ENCODE data around the gene PROZ. TPM values are rescaled to one million over a fixed set of nuclear protein-coding genes. Genes with fewer than 3 reads are reported as not detected.

Gene PROZ
- total RNA-seq, 5 donors from 2014 or later (not counting 1 experiment from before 2014, with no cell fraction given), result not detected

- POLR2A ChIA-PET, result no interaction called here
- peaks cover 3 to 6% (median 5%) of the 10 kb centered on the region in 3 donors for H3K9me3 Mint-ChIP-seq
- H3K36me3 Mint-ChIP-seq, result no peaks in the 10 kb centered on the region
- peaks cover 19 to 21% (median 19%) of the 10 kb centered on the region in 3 donors for H3K4me1 Mint-ChIP-seq
- H3K4me3 Mint-ChIP-seq, result peak overlapping the region in 1 of 3 donors; percentile 17
- Histone ChIP-seq H3K4me1 (ENCODE audit: control insufficient read depth in 1 of 2, extremely low read depth in 1 of 2, insufficient read depth in 2 of 2, low read length in 2 of 2) (peaks cover 15 to 26% of the 10 kb centered on the region in 2 experiments), H3K4me3 (ENCODE audit: control insufficient read depth in 1 of 2, extremely low read depth in 1 of 2, low read length in 1 of 2) (no peak overlapping the region), H3K9me3 (no peaks in the 10 kb centered on the region), H3K27me3 (replicated peaks in 1 of 2; ENCODE audit: control insufficient read depth in 2 of 2, extremely low read depth in 1 of 2, insufficient read depth in 2 of 2, low read length in 1 of 2) (peaks cover 2 to 36% of the 10 kb centered on the region in 2 experiments), H3K36me3 (ENCODE audit: control insufficient read depth in 2 of 2, extremely low read depth in 1 of 2, insufficient read depth in 1 of 2, low read length in 1 of 2) (no peaks in the 10 kb centered on the region), H3K27ac (ENCODE audit: low read length) (no peak overlapping the region)
- DNase-seq (no peak), ATAC-seq (replicated peaks in 1 of 4) (no peak)
- H3K27me3 Mint-ChIP-seq, result peaks cover 0 to 8% of the 10 kb centered on the region in 2 donors
- no peak overlapping the region for H3K27ac Mint-ChIP-seq
- CTCF ChIA-PET, result no interaction called here
- 89% methylated on average over 20 of the region's 31 CpGs for WGBS (ENCODE audit: insufficient coverage)
Measured at GRCh38 chr13:113150550-113151365, 7.7 kb upstream of the PROZ start.

GRCh38 chr13:113151745-113152690 lies 6.4 kb upstream of the PROZ start:
- 63% methylated on average over 17 of the region's 28 CpGs for WGBS (ENCODE audit: insufficient coverage)
- no peaks in the 10 kb centered on the region for H3K9me3 ChIP-seq
- DNase-seq (peak in 2 of 35 experiments; percentile 22 to 39), ATAC-seq (replicated peaks in 1 of 4) (no peak)
- H3K36me3 ChIP-seq (ENCODE audit: control insufficient read depth in 2 of 2, extremely low read depth in 1 of 2, insufficient read depth in 1 of 2, low read length in 1 of 2), result no peaks in the 10 kb centered on the region
- peaks cover 19 to 21% (median 19%) of the 10 kb centered on the region in 3 donors for H3K4me1 Mint-ChIP-seq
- peak overlapping the region in 1 of 2 donors; percentile 81 for H3K4me3 ChIP-seq (ENCODE audit: control insufficient read depth in 1 of 2, extremely low read depth in 1 of 2, low read length in 1 of 2)
- peaks cover 15 to 26% of the 10 kb centered on the region in 2 experiments for H3K4me1 ChIP-seq (ENCODE audit: control insufficient read depth in 1 of 2, extremely low read depth in 1 of 2, insufficient read depth in 2 of 2, low read length in 2 of 2)
- peaks cover 0 to 4% of the 10 kb centered on the region in 2 donors for H3K27me3 Mint-ChIP-seq
- no peak overlapping the region for H3K27ac ChIP-seq (ENCODE audit: low read length)
- H3K27me3 ChIP-seq (replicated peaks in 1 of 2; ENCODE audit: control insufficient read depth in 2 of 2, extremely low read depth in 1 of 2, insufficient read depth in 2 of 2, low read length in 1 of 2), result peaks cover 2 to 27% of the 10 kb centered on the region in 2 experiments
- CTCF ChIA-PET, result interaction anchor here in 1 of 2 donors (0.6 kb wide), 1 partner anchor 430 kb away, joined by 4 read pairs; no protein-coding TSS in a partner anchor
- H3K9me3 Mint-ChIP-seq, result peaks cover 3 to 7% (median 6%) of the 10 kb centered on the region in 3 donors
- POLR2A ChIA-PET, result no interaction called here
- peak overlapping the region in 1 of 2 donors; percentile 66 for H3K27ac Mint-ChIP-seq
- H3K36me3 Mint-ChIP-seq, result no peaks in the 10 kb centered on the region
- H3K4me3 Mint-ChIP-seq, result peak overlapping the region; percentile 77 to 84 (median 83)

DNA sequence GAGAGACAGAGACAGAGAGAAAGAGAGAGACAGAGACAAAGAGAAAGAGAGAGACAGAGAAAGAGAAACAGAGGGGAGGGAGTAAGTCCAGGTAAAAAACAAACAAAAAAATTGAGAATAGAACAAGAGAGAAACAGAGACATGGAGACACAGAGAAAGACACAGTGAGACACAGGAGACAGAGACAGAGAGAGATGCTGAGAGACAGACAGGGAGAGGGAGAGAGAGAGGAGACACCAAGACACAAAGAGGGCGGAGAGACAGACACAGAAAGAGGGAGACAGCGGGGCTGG lies 5.8 kb upstream of the PROZ start:
- Mint-ChIP-seq H3K4me1 (peaks cover 19 to 21% (median 19%) of the 10 kb centered on the region in 3 donors), H3K27ac (peak overlapping the region; percentile 63 to 88), H3K27me3 (no peaks in the 10 kb centered on the region), H3K9me3 (peaks cover 3 to 7% (median 6%) of the 10 kb centered on the region in 3 donors), H3K4me3 (peak overlapping the region; percentile 77 to 84 (median 83)), H3K36me3 (no peaks in the 10 kb centered on the region)
- no peak for ATAC-seq (replicated peaks in 1 of 4)
- Histone ChIP-seq H3K4me1 (ENCODE audit: control insufficient read depth in 1 of 2, extremely low read depth in 1 of 2, insufficient read depth in 2 of 2, low read length in 2 of 2) (peaks cover 15 to 26% of the 10 kb centered on the region in 2 experiments), H3K36me3 (ENCODE audit: control insufficient read depth in 2 of 2, extremely low read depth in 1 of 2, insufficient read depth in 1 of 2, low read length in 1 of 2) (no peaks in the 10 kb centered on the region), H3K27me3 (replicated peaks in 1 of 2; ENCODE audit: control insufficient read depth in 2 of 2, extremely low read depth in 1 of 2, insufficient read depth in 2 of 2, low read length in 1 of 2) (peaks cover 2 to 23% of the 10 kb centered on the region in 2 experiments), H3K27ac (ENCODE audit: low read length) (no peak overlapping the region), H3K9me3 (no peaks in the 10 kb centered on the region), H3K4me3 (ENCODE audit: control insufficient read depth in 1 of 2, extremely low read depth in 1 of 2, low read length in 1 of 2) (peak overlapping the region; percentile 53 to 81)
- DNase-seq, result no peak
- CTCF ChIA-PET, result no interaction called here
- POLR2A ChIA-PET, result no interaction called here
- 20% methylated on average over 1 of the region's 2 CpGs for WGBS (ENCODE audit: insufficient coverage)

- CTCF ChIA-PET, result no interaction called here
- H3K27me3 Mint-ChIP-seq, result no peaks in the 10 kb centered on the region
- H3K9me3 Mint-ChIP-seq, result peaks cover 3 to 7% (median 6%) of the 10 kb centered on the region in 3 donors
- no peaks in the 10 kb centered on the region for H3K36me3 Mint-ChIP-seq
- Histone ChIP-seq H3K4me1 (ENCODE audit: control insufficient read depth in 1 of 2, extremely low read depth in 1 of 2, insufficient read depth in 2 of 2, low read length in 2 of 2) (peaks cover 15 to 26% of the 10 kb centered on the region in 2 experiments), H3K36me3 (ENCODE audit: control insufficient read depth in 2 of 2, extremely low read depth in 1 of 2, insufficient read depth in 1 of 2, low read length in 1 of 2) (no peaks in the 10 kb centered on the region), H3K27me3 (replicated peaks in 1 of 2; ENCODE audit: control insufficient read depth in 2 of 2, extremely low read depth in 1 of 2, insufficient read depth in 2 of 2, low read length in 1 of 2) (peaks cover 2 to 23% of the 10 kb centered on the region in 2 experiments), H3K4me3 (ENCODE audit: control insufficient read depth in 1 of 2, extremely low read depth in 1 of 2, low read length in 1 of 2) (peak overlapping the region; percentile 53 to 81), H3K9me3 (no peaks in the 10 kb centered on the region), H3K27ac (ENCODE audit: low read length) (peak overlapping the region; percentile 71)
- POLR2A ChIA-PET, result interaction anchor here in 1 of 2 donors (0.5 kb wide), 1 partner anchor 147 kb away, joined by 4 read pairs; no protein-coding TSS in a partner anchor
- WGBS (ENCODE audit: insufficient coverage), result 19% methylated on average over 54 of the region's 60 CpGs
- ATAC-seq (replicated peaks in 1 of 4) (peak; percentile 35 to 41 (median 40)), DNase-seq (peak in 5 of 35 experiments; percentile 21 to 39 (median 25))
- peaks cover 19 to 21% (median 19%) of the 10 kb centered on the region in 3 donors for H3K4me1 Mint-ChIP-seq
- peak overlapping the region; percentile 80 to 84 (median 83) for H3K4me3 Mint-ChIP-seq
- peak overlapping the region; percentile 70 to 88 for H3K27ac Mint-ChIP-seq
Measured at GRCh38 chr13:113152984-113153809, 5.3 kb upstream of the PROZ start.

- H3K27ac ChIP-seq (ENCODE audit: low read length), result peak overlapping the region; percentile 71
- Mint-ChIP-seq H3K36me3 (no peaks in the 10 kb centered on the region), H3K4me3 (peak overlapping the region; percentile 79 to 83 (median 80)), H3K27ac (peak overlapping the region; percentile 70 to 86), H3K4me1 (peaks cover 19 to 21% (median 19%) of the 10 kb centered on the region in 3 donors), H3K27me3 (no peaks in the 10 kb centered on the region), H3K9me3 (peaks cover 3 to 7% (median 6%) of the 10 kb centered on the region in 3 donors)
- DNase-seq, result peak; percentile 39 to 84 (median 65)
- H3K9me3 ChIP-seq, result no peaks in the 10 kb centered on the region
- WGBS (ENCODE audit: insufficient coverage), result 48% methylated on average over 3 of the region's 76 CpGs
- H3K4me3 ChIP-seq (ENCODE audit: control insufficient read depth in 1 of 2, extremely low read depth in 1 of 2, low read length in 1 of 2), result peak overlapping the region; percentile 53 to 81
- ATAC-seq (replicated peaks in 1 of 4), result peak; percentile 81 to 86 (median 84)
- H3K27me3 ChIP-seq (replicated peaks in 1 of 2; ENCODE audit: control insufficient read depth in 2 of 2, extremely low read depth in 1 of 2, insufficient read depth in 2 of 2, low read length in 1 of 2), result peaks cover 2 to 23% of the 10 kb centered on the region in 2 experiments
- H3K4me1 ChIP-seq (ENCODE audit: control insufficient read depth in 1 of 2, extremely low read depth in 1 of 2, insufficient read depth in 2 of 2, low read length in 2 of 2), result peaks cover 15 to 26% of the 10 kb centered on the region in 2 experiments
- CTCF ChIA-PET, result no interaction called here
- H3K36me3 ChIP-seq (ENCODE audit: control insufficient read depth in 2 of 2, extremely low read depth in 1 of 2, insufficient read depth in 1 of 2, low read length in 1 of 2), result no peaks in the 10 kb centered on the region
- POLR2A ChIA-PET, result interaction anchor here in 1 of 2 donors (0.5 kb wide), 1 partner anchor 146 kb away, joined by 4 read pairs; no protein-coding TSS in a partner anchor
Measured at GRCh38 chr13:113153810-113154748, 4.4 kb upstream of the PROZ start.
